OCI-LY7 (cell line): Measurements from ENCODE around the gene MVB12B. TPM values are rescaled to one million over a fixed set of nuclear protein-coding genes. Genes with fewer than 3 reads are reported as not detected.

ENCODE experiments used
- BruUV-seq: library from RNA; stranded (reverse); fragments of 400-500 nt; replicated peaks from 2 replicates; lab custom pipeline; 2021; lab: Mats Ljungman, UMichigan
- CTCF ChIA-PET: fragments of 300-600 bp; sonication (Branson Sonifier 250); formaldehyde crosslinking; loops from one replicate; lab custom pipeline; 2022; ENCODE audit warnings: antibody characterized with exemption; ENCODE audit not compliant: unreplicated experiment; lab: Charles Lee
- POLR2A ChIA-PET: fragments of 300-600 bp; sonication (Branson Sonifier 250); formaldehyde crosslinking; loops from one replicate; lab custom pipeline; 2022; ENCODE audit warnings: antibody characterized with exemption; lab: Charles Lee
- DNase-seq: peaks from one replicate; pipeline ENCODE4 v3.0.0-alpha.2; 2015; ENCODE audit warnings: low spot score
- H2AFZ ChIP-seq: fragments of 200-600 bp; sonication (generic), shearing (Covaris generic); 2 replicates; pipeline ENCODE4 v1.6.1; 2014; ENCODE audit warnings: mild to moderate bottlenecking, antibody characterized with exemption, low read length, moderate library complexity
- H3K27ac ChIP-seq: fragments of 200-600 bp; sonication (generic); 2 replicates; pipeline ENCODE4 v1.5.1; 2014; ENCODE audit warnings: mixed run types, low read depth, mild to moderate bottlenecking, moderate library complexity, low read length, inconsistent platforms; ENCODE audit not compliant: poor library complexity, severe bottlenecking
- H3K36me3 ChIP-seq: fragments of 200-600 bp; sonication (generic); 2 replicates; pipeline ENCODE4 v1.6.1; 2014; ENCODE audit warnings: mild to moderate bottlenecking, antibody characterized with exemption, low read length, moderate library complexity, mixed read lengths; ENCODE audit not compliant: insufficient read depth
- H3K4me1 ChIP-seq: fragments of 200-600 bp; sonication (generic); 2 replicates; pipeline ENCODE4 v1.5.1; 2014; ENCODE audit warnings: mild to moderate bottlenecking, low read length; ENCODE audit not compliant: insufficient read depth, poor library complexity, severe bottlenecking
- H3K4me2 ChIP-seq: fragments of 200-600 bp; sonication (generic); 2 replicates; pipeline ENCODE4 v1.6.1; 2014; ENCODE audit warnings: mild to moderate bottlenecking, low read length
- H3K4me3 ChIP-seq: fragments of 200-600 bp; sonication (generic); 2 replicates; pipeline ENCODE4 v1.5.1; 2014; ENCODE audit warnings: mild to moderate bottlenecking, low read depth, low read length; ENCODE audit not compliant: poor library complexity, severe bottlenecking
- H3K79me2 ChIP-seq: fragments of 200-600 bp; sonication (generic); 2 replicates; pipeline ENCODE4 v1.6.1; 2016; ENCODE audit warnings: low read depth, mild to moderate bottlenecking, low read length, moderate library complexity, mixed read lengths; ENCODE audit not compliant: insufficient read depth
- H3K9me2 ChIP-seq: fragments of 200-600 bp; sonication (generic); 2 replicates; pipeline ENCODE4 v1.6.1; 2016; ENCODE audit warnings: mild to moderate bottlenecking, low read length, mixed read lengths; ENCODE audit not compliant: insufficient read depth
- H3K9me3 ChIP-seq: fragments of 200-600 bp; sonication (generic); 2 replicates; pipeline ENCODE4 v1.6.1; 2014; ENCODE audit warnings: mild to moderate bottlenecking, mixed run types, low read length, mixed read lengths
- H4K20me1 ChIP-seq: fragments of 200-600 bp; sonication (generic); 2 replicates; pipeline ENCODE4 v1.6.1; 2014; ENCODE audit warnings: mild to moderate bottlenecking, antibody characterized with exemption, low read length, moderate library complexity, mixed read lengths; ENCODE audit not compliant: insufficient read depth
- CTCF ChIP-seq: fragments of 200-600 bp; sonication (generic); conservative IDR thresholded peaks from 2 replicates; pipeline ENCODE4 v1.5.1; 2014; ENCODE audit warnings: mild to moderate bottlenecking, antibody characterized with exemption, low read length, moderate library complexity, mixed read lengths
- EZH2phosphoT487 ChIP-seq: fragments of 200-600 bp; sonication (generic); IDR thresholded peaks from 2 replicates; pipeline ENCODE4 v1.6.1; 2018; ENCODE audit warnings: low read depth, borderline replicate concordance, mild to moderate bottlenecking, mixed run types, antibody characterized with exemption, low read length, moderate library complexity, mixed read lengths
- intact Hi-C: fragments of 100-400 bp; cut with micrococcal nuclease; formaldehyde crosslinking; loops from one replicate; pipeline ENCODE4 v1.10.0; 2022; ENCODE audit not compliant: unreplicated experiment
- total RNA-seq, 2 experiments: library from RNA; depleted of rRNA in 1 of 2; stranded (reverse); fragments of >200 nt in 1 of 2; shearing (Covaris generic) in 1 of 2; gene quantifications; 2 replicates each; pipeline ENCODE4 v1.2.3, GENCODE V29; 2014 to 2022

MVB12B gene
- total RNA-seq, 2 experiments from 2014 or later, result 1.3 TPM; not detected in 1

- TF ChIP-seq CTCF (no peak), EZH2phosphoT487 (no peak)
- Histone ChIP-seq H3K36me3 (no peaks in the 10 kb centered on the region), H3K9me2 (no peaks in the 10 kb centered on the region), H3K4me3 (no peak overlapping the region), H2AFZ (no peak overlapping the region), H4K20me1 (no peaks in the 10 kb centered on the region), H3K79me2 (no peaks in the 10 kb centered on the region), H3K4me1 (no peaks in the 10 kb centered on the region), H3K9me3 (no peaks in the 10 kb centered on the region), H3K27ac (no peak overlapping the region), H3K4me2 (no peak overlapping the region)
- DNase-seq, result no peak
- ChIA-PET CTCF (no interaction called here), POLR2A (no interaction called here)
- intact Hi-C loops, result no loop called here
- BruUV-seq, result no TSS peak
Measured at GRCh38 chr9:126381195-126381594, 54.6 kb downstream of the MVB12B start.

DNA sequence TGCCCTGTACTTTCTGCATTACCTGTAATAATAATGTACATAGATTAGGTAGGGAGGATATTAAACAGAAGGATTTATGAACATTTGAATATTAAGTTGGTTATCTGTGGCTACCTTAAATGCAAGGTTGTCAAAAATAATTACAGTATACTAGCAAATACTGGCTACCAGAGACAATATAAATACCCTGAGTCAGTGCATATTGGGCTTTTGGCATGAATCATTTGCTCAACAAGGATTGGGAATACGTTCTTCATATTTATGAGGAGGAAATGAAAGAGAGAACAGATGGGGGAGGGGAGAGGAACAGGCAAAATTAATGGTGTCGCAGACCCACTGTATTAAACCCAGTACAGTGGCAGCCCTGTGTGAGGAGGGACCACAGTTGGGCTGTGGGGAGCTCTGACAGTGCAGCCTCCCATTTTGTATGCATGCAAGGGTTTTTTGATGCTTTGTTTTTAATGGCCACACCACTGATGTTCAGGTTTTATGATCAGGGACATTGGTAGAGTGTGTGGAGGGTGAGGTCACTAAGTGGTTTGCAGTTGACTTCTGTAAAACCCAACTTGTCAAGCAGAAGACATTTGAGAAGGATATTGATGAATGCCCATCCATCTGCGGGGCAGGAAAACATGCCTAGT lies 56.9 kb downstream of the MVB12B start:
- no peak overlapping the region for H3K27ac ChIP-seq
- H3K9me2 ChIP-seq, result no peaks in the 10 kb centered on the region
- TF ChIP-seq CTCF (no peak), EZH2phosphoT487 (no peak)
- H3K36me3 ChIP-seq, result no peaks in the 10 kb centered on the region
- H3K79me2 ChIP-seq, result no peaks in the 10 kb centered on the region
- no peaks in the 10 kb centered on the region for H3K9me3 ChIP-seq
- no peak overlapping the region for H3K4me2 ChIP-seq
- BruUV-seq, result no TSS peak
- no peaks in the 10 kb centered on the region for H3K4me1 ChIP-seq
- H3K4me3 ChIP-seq, result no peak overlapping the region
- intact Hi-C loops, result no loop called here
- no peak overlapping the region for H2AFZ ChIP-seq
- ChIA-PET POLR2A (no interaction called here), CTCF (no interaction called here)
- no peak for DNase-seq
- no peaks in the 10 kb centered on the region for H4K20me1 ChIP-seq

- Histone ChIP-seq H2AFZ (no peak overlapping the region), H3K9me3 (no peaks in the 10 kb centered on the region), H3K27ac (no peak overlapping the region), H3K4me1 (no peaks in the 10 kb centered on the region), H3K4me3 (no peak overlapping the region), H4K20me1 (no peaks in the 10 kb centered on the region), H3K36me3 (no peaks in the 10 kb centered on the region), H3K9me2 (no peaks in the 10 kb centered on the region), H3K4me2 (no peak overlapping the region), H3K79me2 (no peaks in the 10 kb centered on the region)
- CTCF ChIA-PET, result no interaction called here
- TF ChIP-seq CTCF, result no peak
- TF ChIP-seq EZH2phosphoT487, result no peak
- POLR2A ChIA-PET, result no interaction called here
- intact Hi-C loops, result no loop called here
- BruUV-seq, result no TSS peak
- DNase-seq, result no peak
Measured at GRCh38 chr9:126384926-126385325, 58.3 kb downstream of the MVB12B start.
